Common myeloid progenitor, CD34-positive (primary cell): ENCODE results near the gene TEX101.
"Not testable (repeated sequence)": the region's sequence is repeated elsewhere in the genome, so short reads cannot be mapped to it uniquely, and the experiment has no call there.

Source experiments
- CTCF ChIA-PET: fragments of 350-600 bp; sonication (Branson Sonifier 250); formaldehyde crosslinking; loops from one replicate; lab custom pipeline; 2021; ENCODE audit warnings: antibody characterized with exemption; lab: Charles Lee
- POLR2A ChIA-PET: fragments of 350-600 bp; sonication (Branson Sonifier 250); formaldehyde crosslinking; loops from one replicate; lab custom pipeline; 2021; ENCODE audit warnings: antibody characterized with exemption; lab: Charles Lee
- DNase-seq, 3 donors: peaks; one replicate each; pipeline versions ENCODE4 v3.0.0 to v3.0.0-alpha.2; 2013
- H3K27ac ChIP-seq, 2 experiments: 1 replicate in 1 of 2; 2 replicates in 1 of 2; pipeline ENCODE4 v1.7.0; 2013; ENCODE audit warnings: inconsistent platforms in 2 of 2, low read length in 2 of 2, mild to moderate bottlenecking in 2 of 2, low read depth in 1 of 2, moderate library complexity in 1 of 2; ENCODE audit not compliant: severe bottlenecking in 2 of 2, insufficient read depth in 1 of 2, poor library complexity in 1 of 2
- H3K27me3 ChIP-seq, 5 experiments: replicated peaks in 2 of 5; 1 replicate in 3 of 5; 2 replicates in 2 of 5; pipeline versions ENCODE4 v1.6.1 to v1.7.0; 2013; ENCODE audit warnings: low read length in 4 of 5, mild to moderate bottlenecking in 2 of 5, moderate library complexity in 2 of 5, inconsistent platforms in 1 of 5; ENCODE audit not compliant: insufficient read depth in 5 of 5, control insufficient read depth in 4 of 5
- H3K36me3 ChIP-seq, 4 experiments: 1 replicate in 2 of 4; 2 replicates in 2 of 4; pipeline versions ENCODE4 v1.6.1 to v1.7.0; 2013; ENCODE audit warnings: low read length in 3 of 4, control low read depth in 1 of 4, mild to moderate bottlenecking in 1 of 4; ENCODE audit not compliant: control insufficient read depth in 4 of 4, insufficient read depth in 4 of 4
- H3K4me1 ChIP-seq, 4 experiments: 1 replicate in 3 of 4; 2 replicates in 1 of 4; pipeline versions ENCODE4 v1.6.1 to v1.7.1; 2013; ENCODE audit warnings: low read length in 3 of 4, mild to moderate bottlenecking in 3 of 4, control low read depth in 1 of 4, inconsistent platforms in 1 of 4, moderate library complexity in 1 of 4; ENCODE audit not compliant: control insufficient read depth in 4 of 4, insufficient read depth in 4 of 4; ENCODE audit errors: control extremely low read depth in 1 of 4
- H3K4me3 ChIP-seq, 7 experiments: 1 replicate in 4 of 7; 2 replicates in 3 of 7; pipeline versions ENCODE4 v1.5.1 to v1.7.0; 2013; ENCODE audit warnings: mild to moderate bottlenecking in 7 of 7, low read length in 6 of 7, moderate library complexity in 6 of 7, inconsistent platforms in 2 of 7, low read depth in 2 of 7, control low read depth in 1 of 7; ENCODE audit not compliant: insufficient read depth in 4 of 7, control insufficient read depth in 1 of 7; ENCODE audit errors: extremely low read depth in 1 of 7
- H3K9me3 ChIP-seq, 5 experiments: 1 replicate in 4 of 5; 2 replicates in 1 of 5; pipeline versions ENCODE4 v1.6.1 to v1.7.1; 2013; ENCODE audit warnings: low read length in 4 of 5, mild to moderate bottlenecking in 2 of 5, inconsistent platforms in 1 of 5, low read depth in 1 of 5, moderate library complexity in 1 of 5; ENCODE audit not compliant: control insufficient read depth in 4 of 5, insufficient read depth in 2 of 5; ENCODE audit errors: control extremely low read depth in 1 of 5
- WGBS: methylation state at CpG from one replicate; pipeline ENCODE4 v1.1.5; 2013; ENCODE audit not compliant: insufficient coverage; 5-methylcytosine and 5-hydroxymethylcytosine counted together

Gene TEX101

GRCh38 chr19:43429395-43429794, 14.7 kb downstream of the TEX101 start:
- Histone ChIP-seq H3K4me3 (no peak overlapping the region), H3K9me3 (no peaks in the 10 kb centered on the region), H3K27ac (no peak overlapping the region), H3K36me3 (no peaks in the 10 kb centered on the region), H3K4me1 (peaks cover 0 to 3% (median 1%) of the 10 kb centered on the region in 4 experiments), H3K27me3 (no peaks in the 10 kb centered on the region)
- 96% methylated on average over 4 of the region's 7 CpGs for WGBS
- POLR2A ChIA-PET = no interaction called here
- CTCF ChIA-PET = interaction anchor here (0.9 to 5.3 kb wide), 4 partner anchors 18 to 92 kb away, joined by 3 to 66 read pairs (median 4); partner anchors contain the start of gene PHLDB3
- DNase-seq = no peak

DNA sequence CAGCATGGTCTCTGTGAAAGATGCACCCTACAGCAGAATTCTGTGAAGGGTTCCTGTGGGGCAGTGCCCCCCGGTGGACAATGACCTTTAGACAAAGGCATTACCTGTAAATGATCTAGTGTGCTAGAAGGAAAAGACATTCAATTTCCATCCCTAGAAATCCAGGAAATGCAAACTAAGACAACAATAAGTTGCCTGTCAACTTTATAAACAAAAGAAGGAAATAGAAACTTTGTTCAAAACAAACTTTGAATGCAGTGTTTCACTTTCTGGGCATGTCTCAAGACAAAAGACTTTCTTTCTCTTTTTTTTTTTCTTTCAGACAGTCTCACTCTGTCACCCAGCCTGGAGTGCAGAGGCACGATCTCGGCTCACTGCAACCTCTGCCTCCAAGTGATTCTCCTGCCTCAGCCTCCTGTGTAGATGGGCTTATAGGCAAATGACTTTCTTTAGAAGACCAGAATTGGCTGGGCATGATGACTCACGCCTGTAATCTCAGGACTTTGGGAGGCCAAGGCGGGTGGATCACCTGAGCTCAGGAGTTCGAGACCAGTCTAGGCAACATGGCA, 15.5 kb downstream of the TEX101 start:
- POLR2A ChIA-PET = no interaction called here
- Histone ChIP-seq H3K36me3 (no peaks in the 10 kb centered on the region), H3K9me3 (no peaks in the 10 kb centered on the region), H3K27ac (no peak overlapping the region), H3K4me3 (no peak overlapping the region), H3K4me1 (peaks cover 0 to 3% (median 1%) of the 10 kb centered on the region in 4 experiments), H3K27me3 (no peaks in the 10 kb centered on the region)
- no peak for DNase-seq
- CTCF ChIA-PET = interaction anchor here (5.3 kb wide), 1 partner anchor 91 kb away, joined by 66 read pairs; no protein-coding TSS in a partner anchor
- 100% methylated on average over 4 of the region's 6 CpGs for WGBS

- H3K27me3 ChIP-seq = no peaks in the 10 kb centered on the region
- 95% methylated on average over 4 of the region's 9 CpGs for WGBS
- ChIA-PET POLR2A (no interaction called here), CTCF (interaction anchor here (0.9 to 5.3 kb wide), 2 partner anchors 9 to 90 kb away, joined by 3 to 66 read pairs; no protein-coding TSS in a partner anchor)
- no peaks in the 10 kb centered on the region for H3K36me3 ChIP-seq
- no peak overlapping the region for H3K4me3 ChIP-seq
- H3K9me3 ChIP-seq = no peaks in the 10 kb centered on the region
- peaks cover 0 to 3% (median 0%) of the 10 kb centered on the region in 4 experiments for H3K4me1 ChIP-seq
- no peak overlapping the region for H3K27ac ChIP-seq
- no peak for DNase-seq
These were observed 16.3 kb downstream of the TEX101 start for GRCh38 chr19:43430976-43431375.

DNA sequence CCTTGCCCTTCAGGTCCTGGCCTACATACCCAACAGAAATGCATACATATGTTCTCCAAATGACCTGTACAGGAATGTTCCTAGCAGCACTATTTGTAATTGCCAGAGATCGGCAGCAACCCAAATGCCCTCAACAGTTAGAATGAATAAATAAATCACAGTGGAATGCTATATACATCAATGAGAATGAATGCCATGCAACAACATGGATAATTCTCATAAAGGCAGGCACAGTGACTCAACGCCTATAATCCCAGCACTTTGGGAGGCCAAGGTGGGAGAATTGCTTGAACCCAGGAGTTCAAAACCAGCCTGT, 18.6 kb downstream of the TEX101 start:
- ChIA-PET CTCF (interaction anchor here (1.8 to 5.3 kb wide), 3 partner anchors 14 to 88 kb away, joined by 4 to 66 read pairs (median 16); no protein-coding TSS in a partner anchor), POLR2A (no interaction called here)
- Histone ChIP-seq H3K4me1 (peaks cover 1 to 4% (median 2%) of the 10 kb centered on the region in 4 experiments), H3K36me3 (no peaks in the 10 kb centered on the region), H3K9me3 (no peaks in the 10 kb centered on the region), H3K27me3 (no peaks in the 10 kb centered on the region), H3K27ac (no peak overlapping the region), H3K4me3 (no peak overlapping the region)
- no peak for DNase-seq
- WGBS = 100% methylated on average over 1 of the region's 2 CpGs

- WGBS = 94% methylated on average over 3 of the region's 6 CpGs
These were observed 19.0 kb downstream of the TEX101 start for GRCh38 chr19:43433689-43434088.

DNA sequence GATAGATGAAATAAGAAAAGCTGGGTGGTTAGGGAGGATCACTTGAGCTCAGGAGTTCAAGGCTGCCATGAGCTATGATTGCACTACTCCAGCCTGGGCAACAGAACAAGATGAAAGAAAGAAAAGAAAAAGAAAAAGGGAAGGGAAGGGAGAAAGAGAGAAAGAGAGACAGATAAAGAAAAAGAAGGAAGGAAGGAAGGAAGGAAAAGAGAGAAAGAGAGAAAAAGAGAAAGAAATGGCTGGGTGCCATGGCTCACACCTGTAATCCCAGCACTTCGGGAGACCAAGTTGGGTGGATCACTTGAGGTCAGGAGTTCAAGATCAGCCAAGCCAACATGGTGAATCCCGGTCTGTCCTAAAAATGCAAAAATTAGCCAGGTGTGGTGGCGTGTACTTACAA, 21.1 kb downstream of the TEX101 start:
- Histone ChIP-seq H3K27ac (no peak overlapping the region), H3K36me3 (no peaks in the 10 kb centered on the region), H3K9me3 (no peaks in the 10 kb centered on the region), H3K4me1 (peaks cover 8 to 12% (median 10%) of the 10 kb centered on the region in 4 experiments), H3K27me3 (no peaks in the 10 kb centered on the region), H3K4me3 (no peak overlapping the region)
- 96% methylated on average over 3 of the region's 3 CpGs for WGBS
- POLR2A ChIA-PET = no interaction called here
- CTCF ChIA-PET = interaction anchor here (1.0 to 16.0 kb wide), 4 partner anchors 9 to 85 kb away, joined by 3 to 304 read pairs (median 4); no protein-coding TSS in a partner anchor
- no peak for DNase-seq

More at GRCh38 chr19:43433689-43434088, 19.0 kb downstream of the TEX101 start:
- Histone ChIP-seq H3K9me3 (no peaks in the 10 kb centered on the region), H3K36me3 (no peaks in the 10 kb centered on the region), H3K4me1 (peaks cover 5 to 8% (median 5%) of the 10 kb centered on the region in 4 experiments), H3K4me3 (no peak overlapping the region), H3K27ac (no peak overlapping the region), H3K27me3 (no peaks in the 10 kb centered on the region)
- no peak for DNase-seq
- ChIA-PET CTCF (interaction anchor here (0.6 to 16.0 kb wide), 5 partner anchors 8 to 171 kb away, joined by 3 to 304 read pairs (median 4); no protein-coding TSS in a partner anchor), POLR2A (no interaction called here)

DNA sequence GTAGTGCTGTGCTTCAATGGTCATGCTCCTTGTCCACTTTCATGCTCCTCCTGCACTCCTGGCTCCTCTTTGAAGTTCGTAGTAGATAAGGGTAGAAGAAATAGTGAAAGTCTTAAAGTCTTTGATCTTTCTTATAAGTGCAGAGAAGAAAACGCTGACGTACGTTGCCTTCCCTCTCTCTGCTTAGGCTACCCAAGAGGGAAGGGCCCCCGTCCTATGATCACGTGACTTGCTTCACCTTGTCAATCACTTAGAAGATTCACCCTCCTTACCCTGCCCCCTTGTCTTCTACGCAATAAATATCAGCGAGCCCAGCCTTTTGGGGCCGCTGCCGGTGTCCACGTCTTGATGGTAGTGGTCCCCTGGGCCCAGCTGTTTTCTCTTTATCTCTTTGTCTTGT, 22.6 kb downstream of the TEX101 start:
- H3K9me3 ChIP-seq, POLR2A ChIA-PET, DNase-seq, H3K4me3 ChIP-seq, H3K36me3 ChIP-seq, H3K27me3 ChIP-seq, H3K27ac ChIP-seq: not testable (repeated sequence)
- peaks cover 8 to 12% (median 10%) of the 10 kb centered on the region in 4 experiments for H3K4me1 ChIP-seq
- CTCF ChIA-PET = interaction anchor here (3.4 to 16.0 kb wide), 2 partner anchors 10 to 84 kb away, joined by 25 to 304 read pairs; no protein-coding TSS in a partner anchor
- WGBS = 100% methylated on average over 4 of the region's 11 CpGs
